K562 (cell line): ENCODE data around the gene BCL7B. TPM values are rescaled to one million over a fixed set of nuclear protein-coding genes. Genes with fewer than 3 reads are reported as not detected.

ENCODE experiments used
- ATAC-seq: fragments of 200-7000 bp; cut with Tn5 transposase; 3 replicates; pipeline ENCODE4 v1.9.1; 2020; ENCODE audit warnings: moderate library complexity
- BruUV-seq: library from RNA; stranded (reverse); fragments of 400-500 nt; replicated peaks from 2 replicates; lab custom pipeline; 2021; lab: Mats Ljungman, UMichigan
- CTCF ChIA-PET: fragments of 300-600 bp; formaldehyde crosslinking; extraction: SDS; loops from one replicate; lab custom pipeline; 2021; ENCODE audit warnings: low intra/inter-chr PET ratio; lab: Yijun Ruan, JAX
- POLR2A ChIA-PET: fragments of 300-600, 350-650 bp; sonication (Branson Sonifier 250); formaldehyde crosslinking; extraction: SDS; loops from one replicate; lab custom pipeline; 2021; ENCODE audit warnings: antibody characterized with exemption, inconsistent platforms; lab: Yijun Ruan, JAX
- DNase-seq, 4 experiments: peaks; one replicate each; pipeline versions ENCODE4 v3.0.0 to v3.0.0-alpha.2; 2011 to 2018; ENCODE audit warnings: low spot score in 3 of 4, mixed read lengths in 3 of 4; ENCODE audit errors: extremely low read depth in 1 of 4
- FAIRE-seq: peaks from 2 replicates; lab custom pipeline; 2011; peaks lifted over from hg19 to GRCh38; lab: Jason Lieb, UNC
- H2AFZ ChIP-seq: 2 replicates; pipeline ENCODE4 v1.6.0; 2011; ENCODE audit warnings: low read depth, low read length, control low read depth, inconsistent platforms
- H3K27ac ChIP-seq: fragments of 200-600 bp; 3 replicates; pipeline ENCODE4 v1.8.0; 2011; ENCODE audit warnings: low read depth, mild to moderate bottlenecking, control low read depth, inconsistent platforms, low read length, moderate library complexity, mixed read lengths; ENCODE audit errors: extremely low read depth
- H3K27me3 ChIP-seq, 2 experiments: fragments of 300-600 bp in 1 of 2; 2 replicates in 1 of 2; 3 replicates in 1 of 2; pipeline versions ENCODE4 v1.6.0 to v1.8.0; 2011; ENCODE audit warnings: inconsistent platforms in 2 of 2, low read length in 2 of 2, mild to moderate bottlenecking in 1 of 2, mixed read lengths in 1 of 2, moderate library complexity in 1 of 2; ENCODE audit not compliant: control insufficient read depth in 2 of 2, insufficient read depth in 2 of 2
- H3K36me3 ChIP-seq: fragments of 300-600 bp; 3 replicates; pipeline ENCODE4 v1.8.0; 2011; ENCODE audit warnings: mild to moderate bottlenecking, low read length, inconsistent platforms; ENCODE audit not compliant: control insufficient read depth, insufficient read depth
- H3K4me1 ChIP-seq, 2 experiments: fragments of 200-600 bp in 1 of 2; replicated peaks in 1 of 2; 2 replicates in 1 of 2; 3 replicates in 1 of 2; pipeline versions ENCODE4 v1.5.1 to v1.8.0; 2011; ENCODE audit warnings: inconsistent platforms in 2 of 2, low read length in 2 of 2, mild to moderate bottlenecking in 1 of 2, mixed read lengths in 1 of 2, moderate library complexity in 1 of 2; ENCODE audit not compliant: control insufficient read depth in 2 of 2, insufficient read depth in 2 of 2
- H3K4me2 ChIP-seq: 2 replicates; pipeline ENCODE4 v1.6.1; 2011; ENCODE audit warnings: low read length, control low read depth, inconsistent platforms, mixed read lengths; ENCODE audit not compliant: insufficient read depth
- H3K4me3 ChIP-seq: fragments of 200-600 bp; sonication (generic), shearing (Covaris generic); 2 replicates; pipeline ENCODE4 v1.5.1; 2016; ENCODE audit warnings: control low read depth, inconsistent platforms
- H3K79me2 ChIP-seq: fragments of 200-600 bp; 3 replicates; pipeline ENCODE4 v1.8.0; 2011; ENCODE audit warnings: low read length, inconsistent platforms; ENCODE audit not compliant: control insufficient read depth, insufficient read depth
- H3K9ac ChIP-seq, 2 experiments: 2 replicates each; pipeline versions ENCODE4 v1.6.0 to v1.6.1; 2011; ENCODE audit warnings: low read depth in 2 of 2, low read length in 2 of 2, control low read depth in 1 of 2, inconsistent platforms in 1 of 2, mild to moderate bottlenecking in 1 of 2, mixed read lengths in 1 of 2; ENCODE audit not compliant: insufficient read depth in 1 of 2
- H3K9me1 ChIP-seq: one replicate; pipeline ENCODE4 v1.6.0; 2011; ENCODE audit warnings: inconsistent platforms, mild to moderate bottlenecking, low read length, moderate library complexity; ENCODE audit not compliant: control insufficient read depth, insufficient read depth
- H3K9me3 ChIP-seq: replicated peaks from 2 replicates; pipeline ENCODE4 v1.5.1; 2011; ENCODE audit warnings: low read depth, low read length, inconsistent platforms; ENCODE audit not compliant: control insufficient read depth, insufficient read depth
- H4K20me1 ChIP-seq: replicated peaks from 2 replicates; pipeline ENCODE4 v1.6.1; 2011; ENCODE audit warnings: low read length, inconsistent platforms, mixed read lengths; ENCODE audit not compliant: control insufficient read depth, insufficient read depth
- ARHGAP35 ChIP-seq: fragments of 450-650 bp; IDR thresholded peaks from 2 replicates; pipeline ENCODE4 v1.6.1; 2018; ENCODE audit not compliant: partially characterized antibody
- CC2D1A ChIP-seq: fragments of 450-650 bp; IDR thresholded peaks from 2 replicates; pipeline ENCODE4 v1.6.1; 2017; ENCODE audit warnings: mild to moderate bottlenecking
- CTBP1 ChIP-seq: fragments of 450-650 bp; IDR thresholded peaks from 2 replicates; pipeline ENCODE4 v1.6.1; 2016; ENCODE audit warnings: borderline replicate concordance
- ETS1 ChIP-seq: conservative IDR thresholded peaks from 2 replicates; pipeline ENCODE4 v1.6.1; 2011; ENCODE audit warnings: low read depth, mild to moderate bottlenecking, low read length; ENCODE audit not compliant: control insufficient read depth
- ETV5 ChIP-seq: sonication (generic); formaldehyde crosslinking; IDR thresholded peaks from 2 replicates; pipeline ENCODE4 v1.4.0; 2020; ENCODE audit warnings: low read depth, mild to moderate bottlenecking, missing genetic modification reagents
- FIP1L1 ChIP-seq: fragments of 200-400 bp; formaldehyde crosslinking; IDR thresholded peaks from 2 replicates; pipeline ENCODE4 v1.6.1; 2018; ENCODE audit warnings: mild to moderate bottlenecking, low read depth, low read length; ENCODE audit not compliant: poor library complexity, severe bottlenecking
- GATAD2B ChIP-seq: fragments of 450-650 bp; IDR thresholded peaks from 2 replicates; pipeline ENCODE4 v1.6.1; 2017; ENCODE audit warnings: mild to moderate bottlenecking, borderline replicate concordance
- MCM3 ChIP-seq: fragments of 450-650 bp; IDR thresholded peaks from 2 replicates; pipeline ENCODE4 v1.6.1; 2016
- SIN3B ChIP-seq: fragments of 450-650 bp; IDR thresholded peaks from 2 replicates; pipeline ENCODE4 v1.6.1; 2017; ENCODE audit warnings: low read depth, mild to moderate bottlenecking, moderate library complexity
- TEAD1 ChIP-seq, 2 experiments: fragments of 450-650 bp in 1 of 2; sonication (generic) in 1 of 2; formaldehyde crosslinking; IDR thresholded peaks; 2 replicates each; pipeline versions ENCODE4 v1.4.0 to v1.8.0; 2020 to 2022; ENCODE audit warnings: mild to moderate bottlenecking in 2 of 2, missing genetic modification reagents in 1 of 2
- ZBTB9 ChIP-seq: fragments of 450-650 bp; formaldehyde crosslinking; IDR thresholded peaks from 2 replicates; pipeline ENCODE4 v1.4.0; 2020; ENCODE audit warnings: mild to moderate bottlenecking, moderate library complexity
- ZNF197 ChIP-seq: fragments of 200-800 bp; sonication (Bioruptor generic); IDR thresholded peaks from 2 replicates; pipeline ENCODE4 v1.6.1; 2016; ENCODE audit warnings: low read depth, missing genetic modification characterization, missing compliant biosample characterization
- ZNF57 ChIP-seq: fragments of 450-650 bp; formaldehyde crosslinking; IDR thresholded peaks from 2 replicates; pipeline ENCODE4 v1.4.0; 2020; ENCODE audit warnings: mild to moderate bottlenecking, moderate library complexity
- ZNF592 ChIP-seq: fragments of 450-650 bp; IDR thresholded peaks from 2 replicates; pipeline ENCODE4 v1.6.1; 2017; ENCODE audit warnings: antibody characterized with exemption, mild to moderate bottlenecking
- WGBS: fragments of 100-300 bp; shearing (Covaris generic); methylation state at CpG from one replicate; pipeline ENCODE4 v1.1.6; 2016; ENCODE audit warnings: low coverage, mixed read lengths; ENCODE audit not compliant: insufficient coverage; ENCODE audit errors: missing lambda C conversion rate; 5-methylcytosine and 5-hydroxymethylcytosine counted together
- in situ Hi-C: fragments of 300-500 bp; cut with MboI; formaldehyde crosslinking; loops from 4 replicates; pipeline ENCODE4 v1.15.0; 2018; ENCODE audit warnings: inconsistent platforms, mixed read lengths
- intact Hi-C: fragments of 100-400 bp; cut with micrococcal nuclease; formaldehyde crosslinking; loops from 2 replicates; pipeline ENCODE4 v1.14.2; 2022
- polyA plus RNA-seq, 8 experiments: library from polyadenylated mRNA; depleted of rRNA in 4 of 8; stranded (reverse) in 5 of 8; unstranded in 3 of 8; fragments of >200 nt; fragmentation: Nextera tagmentation in 2 of 8; fragmentation: Illumina TruSeq in 1 of 8; extraction: Ambion mirVana in 2 of 8; extraction: Trizol in 1 of 8; gene quantifications; 2 replicates each; pipeline versions ENCODE4 v1.2.1 to v1.2.3, GENCODE V29; 2011 to 2014; ENCODE audit warnings: inconsistent platforms in 1 of 8, missing spikeins in 1 of 8
- total RNA-seq, 7 experiments: library from RNA; depleted of rRNA in 6 of 7; stranded (reverse); fragments of >200 nt in 6 of 7; fragmentation: Illumina TruSeq in 2 of 7; extraction: Trizol in 2 of 7; gene quantifications; 2 replicates each; pipeline versions ENCODE4 v1.2.1 to v1.2.3, GENCODE V29; 2011 to 2021; ENCODE audit warnings: low replicate concordance in 1 of 7

BCL7B gene
- total and polyA plus RNA-seq, 9 of the 15 experiments (the other 6 are each of a cell fraction or from before 2014, with no cell fraction given), result 10.0 to 73.2 (median 32.9) TPM

DNA sequence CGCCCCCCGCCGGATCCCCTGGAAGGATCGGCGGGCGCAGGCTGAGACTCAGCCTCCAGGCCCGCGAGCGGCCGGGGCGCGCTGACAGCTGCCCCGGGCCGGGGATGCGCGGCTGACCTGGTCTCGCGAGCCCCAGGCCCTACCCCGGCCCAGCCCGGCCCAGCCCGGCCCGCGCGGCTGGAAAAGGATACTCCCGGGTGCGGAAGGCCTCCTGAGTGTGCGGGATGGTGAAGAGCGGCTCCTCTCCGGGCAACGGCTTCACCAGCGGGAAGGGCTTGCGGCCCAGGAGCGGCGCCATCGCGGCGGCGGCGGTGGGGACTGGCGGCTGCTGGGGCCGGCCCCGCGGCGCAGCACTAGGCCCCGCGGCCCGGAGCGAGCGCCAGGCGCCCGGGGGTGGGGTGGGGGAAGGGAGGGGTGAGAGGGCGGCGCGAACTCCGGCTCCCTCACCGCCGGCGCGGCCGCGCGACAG, 35.8 kb downstream of the BCL7B start:
- under 1% methylated on average over 23 of the region's 62 CpGs for WGBS
- peaks cover 20% of the 10 kb centered on the region for H4K20me1 ChIP-seq
- FAIRE-seq (no peak), DNase-seq (peak; percentile 84 to 93 (median 92)), ATAC-seq (peak; percentile 80)
- H3K9me1 ChIP-seq, result peaks cover 3% of the 10 kb centered on the region
- peak overlapping the region; percentile 99 for H2AFZ ChIP-seq
- H3K79me2 ChIP-seq, result peaks cover 51% of the 10 kb centered on the region
- POLR2A ChIA-PET, result interaction anchor here (0.5 to 3.9 kb wide), 24 partner anchors 9 to 211 kb away, joined by 3 to 22 read pairs (median 5); partner anchors contain the start of gene TBL2
- H3K9ac ChIP-seq, result peak overlapping the region; percentile 90 to 98
- peaks cover 36% of the 10 kb centered on the region for H3K36me3 ChIP-seq
- H3K4me3 ChIP-seq, result peak overlapping the region; percentile 95
- no TSS peak for BruUV-seq
- CTCF ChIA-PET, result interaction anchor here (0.7 to 0.9 kb wide), 2 partner anchors 25 to 36 kb away, joined by 3 read pairs; partner anchors contain the start of gene BCL7B
- H3K27ac ChIP-seq, result peak overlapping the region; percentile 97
- H3K9me3 ChIP-seq, result no peaks in the 10 kb centered on the region
- no peaks in the 10 kb centered on the region for H3K27me3 ChIP-seq
- in situ Hi-C loops (no loop called here), intact Hi-C loops (loop anchor here (2.0 kb wide), 2 partner anchors 35 to 57 kb away; partner anchors contain the start of genes BCL7B and TBL2)
- peak overlapping the region; percentile 93; the same call in 1 of the 2 replicates for H3K4me2 ChIP-seq
- H3K4me1 ChIP-seq, result peaks cover 26 to 34% of the 10 kb centered on the region in 2 experiments
- TF ChIP-seq ETV5 (CRISPR knock-in tag) (no peak), ZBTB9 (CRISPR knock-in tag) (peak; percentile 44; the same call in 1 of the 2 replicates), GATAD2B (peak; percentile 75; the same call in 1 of the 2 replicates), CC2D1A (no peak), TEAD1 (CRISPR knock-in tag; IDR thresholded peaks at IDR 0.05) (peak in 1 of 2 experiments; percentile 53; a peak in 1 of 4 replicates), MCM3 (no peak), FIP1L1 (peak; percentile 54), ZNF197 (CRISPR knock-in tag) (0 out of 2 replicates have a peak, but pooled peaks have one; percentile 25), SIN3B (peak; percentile 74), ETS1 (peak; percentile 35), ZNF57 (no peak), ZNF592 (peak; percentile 31; the same call in 1 of the 2 replicates), CTBP1 (peak; percentile 50; the same call in 1 of the 2 replicates), ARHGAP35 (no peak)
